GM18873 (cell line): Measurements from ENCODE around the gene PFN2.

Experiments used
- ATAC-seq: cut with Tn5 transposase; IDR thresholded peaks from one replicate; pipeline ENCODE4 v1.9.1; 2021; ENCODE audit warnings: mild to moderate bottlenecking, moderate library complexity, moderate number of reproducible peaks; ENCODE audit not compliant: unreplicated experiment, low FRiP score

Gene PFN2

GRCh38 chr3:149933008-149933407 lies 37.7 kb downstream of the PFN2 start:
- ATAC-seq: no peak

- no peak for ATAC-seq
These were observed 50.6 kb downstream of the PFN2 start for GRCh38 chr3:149920119-149920518.

DNA sequence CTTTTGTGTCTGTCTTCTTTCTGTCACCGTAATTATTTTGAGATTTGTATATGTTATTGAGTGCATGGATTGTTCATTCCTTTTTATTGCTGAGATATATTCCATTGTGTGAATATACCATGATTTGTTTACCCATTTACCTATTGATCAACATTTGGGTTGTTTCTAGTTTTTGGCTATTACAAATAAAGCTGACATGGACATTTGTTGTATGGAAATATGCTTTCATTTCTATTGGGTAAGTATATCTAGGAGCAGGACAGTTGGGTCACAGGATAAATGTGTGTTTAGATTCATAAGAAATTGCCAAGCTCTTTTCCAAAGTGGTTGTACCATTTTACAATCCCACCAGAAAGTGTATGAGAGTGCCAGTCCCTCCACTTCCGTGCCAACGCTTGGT lies 51.2 kb downstream of the PFN2 start:
- ATAC-seq: no peak

DNA sequence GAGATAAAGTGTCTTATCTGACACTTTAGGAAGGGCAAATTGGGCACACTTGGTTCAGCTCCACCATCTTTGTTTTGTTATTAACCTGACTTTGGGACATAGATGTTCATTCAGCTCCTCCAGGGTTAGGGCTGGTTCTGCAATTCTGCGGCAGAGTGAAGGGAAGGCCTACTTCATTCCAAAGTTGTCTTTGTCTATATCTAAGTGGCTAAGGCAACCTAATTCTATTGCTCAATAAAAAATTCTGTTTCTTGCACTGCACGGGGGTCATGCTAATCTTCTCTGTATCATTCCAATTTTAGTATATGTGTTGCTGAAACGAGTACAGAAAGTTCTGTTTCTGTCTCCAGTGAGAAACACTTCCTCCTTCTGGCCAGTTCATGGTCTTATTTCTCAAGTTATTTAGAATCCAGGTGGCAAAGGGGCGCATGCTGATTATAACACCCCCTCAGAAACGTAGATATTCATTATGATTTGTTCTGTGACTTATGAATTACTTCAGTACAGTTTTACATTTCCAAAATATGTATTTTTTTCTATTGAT lies 53.5 kb downstream of the PFN2 start:
- no peak for ATAC-seq
